ENCODE results near the gene NCKAP5.

NCKAP5 gene

DNA sequence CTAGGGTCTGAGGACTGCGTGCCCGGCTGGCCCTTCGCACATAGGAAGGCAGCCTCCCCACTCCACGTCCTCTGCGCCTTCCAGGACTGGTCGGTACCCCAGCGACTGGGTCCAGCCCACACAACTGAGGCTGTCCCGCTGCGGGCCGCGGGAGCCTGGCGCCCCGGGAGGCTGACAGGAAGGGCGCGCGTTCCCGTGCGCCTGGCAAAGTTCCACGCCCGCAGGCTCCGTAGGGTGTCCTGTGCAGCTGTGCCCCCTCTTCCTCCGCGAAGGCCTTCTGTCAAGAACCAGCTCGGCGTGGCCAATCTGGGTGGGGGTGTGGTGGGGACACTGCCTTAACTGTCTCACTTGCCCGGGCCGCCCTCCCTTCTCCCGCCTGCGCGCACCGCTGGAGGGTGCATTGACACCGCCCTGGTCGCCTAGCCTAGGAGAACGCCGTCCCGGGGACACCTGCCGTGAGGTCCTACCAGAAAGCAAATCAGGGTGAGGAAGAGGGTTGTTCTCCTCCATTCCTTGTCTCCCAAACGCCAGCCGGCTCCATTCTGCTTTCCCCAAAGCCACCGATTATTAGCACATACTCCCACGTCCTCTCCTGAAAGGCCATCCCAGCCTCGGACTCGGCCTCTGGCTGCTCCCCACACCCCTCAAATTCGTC, 897.6 kb downstream of the NCKAP5 start:
- no peak overlapping the region for H3K9ac ChIP-seq (ENCODE audit: low read length)
- no peaks in the 10 kb centered on the region for H3K36me3 ChIP-seq (ENCODE audit: insufficient read depth, low read length)
- no peak for TF ChIP-seq EZH2 (IDR thresholded peaks at IDR 0.05; ENCODE audit: borderline replicate concordance, low read length)
- TF ChIP-seq, protein P1, sequence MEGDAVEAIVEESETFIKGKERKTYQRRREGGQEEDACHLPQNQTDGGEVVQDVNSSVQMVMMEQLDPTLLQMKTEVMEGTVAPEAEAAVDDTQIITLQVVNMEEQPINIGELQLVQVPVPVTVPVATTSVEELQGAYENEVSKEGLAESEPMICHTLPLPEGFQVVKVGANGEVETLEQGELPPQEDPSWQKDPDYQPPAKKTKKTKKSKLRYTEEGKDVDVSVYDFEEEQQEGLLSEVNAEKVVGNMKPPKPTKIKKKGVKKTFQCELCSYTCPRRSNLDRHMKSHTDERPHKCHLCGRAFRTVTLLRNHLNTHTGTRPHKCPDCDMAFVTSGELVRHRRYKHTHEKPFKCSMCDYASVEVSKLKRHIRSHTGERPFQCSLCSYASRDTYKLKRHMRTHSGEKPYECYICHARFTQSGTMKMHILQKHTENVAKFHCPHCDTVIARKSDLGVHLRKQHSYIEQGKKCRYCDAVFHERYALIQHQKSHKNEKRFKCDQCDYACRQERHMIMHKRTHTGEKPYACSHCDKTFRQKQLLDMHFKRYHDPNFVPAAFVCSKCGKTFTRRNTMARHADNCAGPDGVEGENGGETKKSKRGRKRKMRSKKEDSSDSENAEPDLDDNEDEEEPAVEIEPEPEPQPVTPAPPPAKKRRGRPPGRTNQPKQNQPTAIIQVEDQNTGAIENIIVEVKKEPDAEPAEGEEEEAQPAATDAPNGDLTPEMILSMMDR (IDR thresholded peaks at IDR 0.05; ENCODE audit: low read length): no peak
- no peaks in the 10 kb centered on the region for H3K27me3 ChIP-seq (ENCODE audit: insufficient read depth, low read length)
- H3K79me2 ChIP-seq (ENCODE audit: insufficient read depth, low read length): no peaks in the 10 kb centered on the region
- no peaks in the 10 kb centered on the region for H3K4me1 ChIP-seq (ENCODE audit: insufficient read depth, low read length, severe bottlenecking)
- H3F3A ChIP-seq (ENCODE audit: insufficient read depth, low read length): no peaks in the 10 kb centered on the region
- no peaks in the 10 kb centered on the region for H4K20me1 ChIP-seq (ENCODE audit: insufficient read depth, low read length)
- no peak overlapping the region for H3K4me2 ChIP-seq (ENCODE audit: low read length)
- H3K4me3 ChIP-seq (ENCODE audit: low read depth, low read length, poor library complexity, severe bottlenecking): no peak overlapping the region
- no peak overlapping the region for H2AFZ ChIP-seq (ENCODE audit: low read length)
- no peak overlapping the region for H3K27ac ChIP-seq (ENCODE audit: low read depth, low read length, poor library complexity, severe bottlenecking)
- H3K9me2 ChIP-seq (ENCODE audit: low read depth, low read length): no peaks in the 10 kb centered on the region
- no peaks in the 10 kb centered on the region for H3K9me3 ChIP-seq (ENCODE audit: low read length)

DNA sequence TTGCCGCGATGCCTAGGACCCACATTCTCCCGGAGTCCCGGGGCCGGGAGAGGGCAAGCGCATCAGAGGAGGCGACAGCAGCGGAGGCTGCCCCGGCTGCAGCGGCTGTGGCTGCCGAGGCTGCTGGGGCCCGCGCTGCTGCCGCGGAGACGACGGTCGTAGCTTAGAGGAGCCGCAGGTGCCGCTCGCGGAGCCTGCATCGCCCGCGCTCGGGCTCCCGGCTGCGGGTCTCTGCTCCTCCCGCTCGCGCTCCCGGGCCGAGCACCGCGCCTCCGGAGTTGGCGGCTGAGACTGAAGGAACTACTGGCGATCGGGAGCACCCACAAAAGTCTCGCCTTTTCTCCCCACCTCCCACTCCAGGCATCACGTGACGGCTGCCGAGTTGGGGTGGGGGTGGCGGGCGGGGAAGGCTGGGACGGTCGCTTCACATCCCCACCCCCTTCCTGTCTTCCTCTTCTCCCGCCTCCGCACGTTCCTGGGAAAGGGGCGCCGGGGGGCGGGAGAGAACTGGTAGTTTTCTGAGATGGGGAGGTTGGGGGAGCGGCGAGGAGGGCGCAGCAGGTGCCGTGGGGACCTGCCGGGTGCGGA, 898.3 kb downstream of the NCKAP5 start, which contains the start of gene LYPD1:
LYPD1 (minus strand) TSS at position 298 of the 588 bp plus-strand sequence; CDS start at position 25, 273 bp downstream.
- no peaks in the 10 kb centered on the region for H3K27me3 ChIP-seq (ENCODE audit: insufficient read depth, low read length)
- no peak within 1 kb of the TSS for H3K27ac ChIP-seq (ENCODE audit: low read depth, low read length, poor library complexity, severe bottlenecking)
- no peaks in the 10 kb centered on the region for H4K20me1 ChIP-seq (ENCODE audit: insufficient read depth, low read length)

DNA sequence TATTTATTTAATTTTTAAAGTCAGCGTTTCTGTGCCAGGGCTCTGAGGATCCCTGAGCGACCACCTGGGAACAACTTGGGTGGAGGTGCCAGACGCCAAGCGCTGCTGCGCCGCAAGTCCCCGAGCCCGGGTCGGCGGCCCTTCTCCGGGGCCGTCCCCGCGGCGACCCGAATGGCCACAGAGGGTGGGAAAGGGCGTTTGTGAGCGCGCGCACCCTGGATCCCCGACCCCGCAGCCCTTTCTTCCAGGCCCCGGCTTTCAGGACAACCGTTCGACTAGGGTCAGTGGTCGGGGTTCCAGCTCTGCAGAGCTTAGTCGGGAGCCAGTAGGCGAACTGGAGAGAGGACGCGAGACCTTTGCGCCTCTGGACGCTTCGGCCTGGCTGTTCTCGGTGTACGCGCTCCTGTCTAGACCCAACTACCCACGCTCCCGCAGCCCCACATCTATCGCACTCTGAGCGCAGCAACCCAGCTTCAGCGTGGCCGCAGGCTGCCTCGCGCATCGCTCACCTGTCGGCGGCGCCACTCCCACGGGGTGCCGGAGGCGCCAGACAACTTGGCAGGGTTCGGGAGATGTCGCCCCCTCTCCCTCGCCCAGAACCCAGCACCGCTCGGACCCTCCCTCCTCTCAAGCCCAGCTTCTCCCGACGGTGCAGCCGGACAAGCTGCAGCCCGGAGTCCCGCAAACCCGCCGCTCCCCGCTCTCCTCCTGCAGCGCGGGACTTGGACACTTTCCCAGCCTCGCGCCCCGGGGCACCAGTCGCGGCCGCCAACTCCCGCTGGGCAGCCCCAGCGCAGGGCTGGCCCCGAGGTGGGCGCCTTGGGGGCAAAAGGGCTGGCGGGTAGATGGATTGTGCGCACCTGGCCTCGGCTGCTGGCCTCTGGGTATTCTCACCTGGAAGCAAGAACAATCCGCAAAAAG, 899.0 kb downstream of the NCKAP5 start:
- H3K4me2 ChIP-seq (ENCODE audit: low read length): no peak overlapping the region
- no peak overlapping the region for H2AFZ ChIP-seq (ENCODE audit: low read length)
- H3K27me3 ChIP-seq (ENCODE audit: insufficient read depth, low read length): no peaks in the 10 kb centered on the region
- H3K9ac ChIP-seq (ENCODE audit: low read length): no peak overlapping the region
- no peaks in the 10 kb centered on the region for H3F3A ChIP-seq (ENCODE audit: insufficient read depth, low read length)
- no peak overlapping the region for H3K27ac ChIP-seq (ENCODE audit: low read depth, low read length, poor library complexity, severe bottlenecking)
- no peak overlapping the region for H3K4me3 ChIP-seq (ENCODE audit: low read depth, low read length, poor library complexity, severe bottlenecking)
- no peak for TF ChIP-seq EZH2 (IDR thresholded peaks at IDR 0.05; ENCODE audit: borderline replicate concordance, low read length)
- TF ChIP-seq, protein P1 (IDR thresholded peaks at IDR 0.05; ENCODE audit: low read length): no peak
- H3K9me2 ChIP-seq (ENCODE audit: low read depth, low read length): no peaks in the 10 kb centered on the region
- no peaks in the 10 kb centered on the region for H3K36me3 ChIP-seq (ENCODE audit: insufficient read depth, low read length)
- H4K20me1 ChIP-seq (ENCODE audit: insufficient read depth, low read length): no peaks in the 10 kb centered on the region
- H3K4me1 ChIP-seq (ENCODE audit: insufficient read depth, low read length, severe bottlenecking): no peaks in the 10 kb centered on the region
- H3K79me2 ChIP-seq (ENCODE audit: insufficient read depth, low read length): no peaks in the 10 kb centered on the region
- no peaks in the 10 kb centered on the region for H3K9me3 ChIP-seq (ENCODE audit: low read length)

More for the DNA sequence above, 898.3 kb downstream of the NCKAP5 start, which contains the start of gene LYPD1:
- TF ChIP-seq, protein P1 (IDR thresholded peaks at IDR 0.05; ENCODE audit: low read length): no peak
- TF ChIP-seq EZH2 (IDR thresholded peaks at IDR 0.05; ENCODE audit: borderline replicate concordance, low read length): no peak
- Histone ChIP-seq H3K4me1 (ENCODE audit: insufficient read depth, low read length, severe bottlenecking) (no peaks in the 10 kb centered on the region), H3K79me2 (ENCODE audit: insufficient read depth, low read length) (no peaks in the 10 kb centered on the region), H3K4me3 (ENCODE audit: low read depth, low read length, poor library complexity, severe bottlenecking) (no peak within 1 kb of the TSS), H2AFZ (ENCODE audit: low read length) (no peak within 1 kb of the TSS), H3K9me2 (ENCODE audit: low read depth, low read length) (no peaks in the 10 kb centered on the region), H3K36me3 (ENCODE audit: insufficient read depth, low read length) (no peaks in the 10 kb centered on the region), H3F3A (ENCODE audit: insufficient read depth, low read length) (no peaks in the 10 kb centered on the region), H3K9ac (ENCODE audit: low read length) (no peak within 1 kb of the TSS), H3K4me2 (ENCODE audit: low read length) (no peak within 1 kb of the TSS), H3K9me3 (ENCODE audit: low read length) (no peaks in the 10 kb centered on the region)
